HG02943 (cell line): Measurements from ENCODE around the gene FLOT1.
"Not testable (repeated sequence)": the region's sequence is repeated elsewhere in the genome, so short reads cannot be mapped to it uniquely, and the experiment has no call there.

ENCODE experiments used
- ATAC-seq: cut with Tn5 transposase; IDR thresholded peaks from one replicate; pipeline ENCODE4 v1.9.1; 2021; ENCODE audit warnings: mild to moderate bottlenecking, low read depth, moderate library complexity; ENCODE audit not compliant: unreplicated experiment

The FLOT1 gene

DNA sequence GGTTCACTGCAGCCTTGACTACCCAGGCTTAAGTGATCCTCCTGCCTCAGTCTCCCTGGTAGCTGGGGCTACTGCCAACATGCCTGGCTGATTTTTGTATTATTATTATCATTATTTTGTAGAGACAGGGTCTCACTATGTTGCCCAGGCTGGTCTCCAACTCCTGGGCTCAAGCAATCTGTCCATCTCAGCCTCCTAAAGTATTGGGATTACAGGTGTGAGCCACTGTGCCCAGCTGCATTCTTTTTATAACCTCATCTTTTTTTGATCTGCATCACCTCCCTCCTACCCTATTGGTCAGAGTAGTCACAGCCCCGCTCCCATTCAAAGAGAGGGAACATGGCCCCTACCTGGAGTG lies 25.4 kb upstream of the FLOT1 start:
- ATAC-seq = no peak

- peak; percentile 65 for ATAC-seq
Measured at GRCh38 chr6:30767158-30767943, 24.9 kb upstream of the FLOT1 start.

- ATAC-seq = no peak
Measured at GRCh38 chr6:30766461-30767157, 24.1 kb upstream of the FLOT1 start.

- not testable (repeated sequence) for ATAC-seq
Measured at GRCh38 chr6:30765495-30765894, 23.0 kb upstream of the FLOT1 start.

DNA sequence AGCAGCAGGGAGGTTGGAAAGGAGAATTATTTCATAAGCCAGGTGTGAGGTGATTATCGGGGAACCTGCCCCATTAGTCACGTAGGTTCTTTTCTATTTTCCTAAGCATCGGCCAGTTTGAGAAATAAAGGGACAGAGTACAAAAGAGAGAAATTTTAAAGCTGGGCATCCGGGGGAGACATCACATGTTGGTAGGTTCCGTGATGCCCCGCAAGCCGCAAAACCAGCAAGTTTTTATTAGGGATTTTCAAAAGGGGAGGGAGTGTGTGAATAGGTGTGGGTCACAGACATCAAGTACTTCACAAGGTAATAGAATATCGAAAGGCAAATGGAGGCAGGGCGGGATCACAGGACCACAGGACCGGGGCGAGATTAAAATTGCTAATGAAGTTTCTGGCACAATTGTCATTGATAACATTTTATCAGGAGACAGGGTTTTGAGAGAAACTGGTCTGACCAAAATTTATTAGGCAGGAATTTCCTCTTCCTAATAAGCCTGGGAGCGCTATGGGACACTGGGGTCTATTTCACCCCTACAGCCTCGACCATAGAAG lies 22.1 kb upstream of the FLOT1 start:
- not testable (repeated sequence) for ATAC-seq

DNA sequence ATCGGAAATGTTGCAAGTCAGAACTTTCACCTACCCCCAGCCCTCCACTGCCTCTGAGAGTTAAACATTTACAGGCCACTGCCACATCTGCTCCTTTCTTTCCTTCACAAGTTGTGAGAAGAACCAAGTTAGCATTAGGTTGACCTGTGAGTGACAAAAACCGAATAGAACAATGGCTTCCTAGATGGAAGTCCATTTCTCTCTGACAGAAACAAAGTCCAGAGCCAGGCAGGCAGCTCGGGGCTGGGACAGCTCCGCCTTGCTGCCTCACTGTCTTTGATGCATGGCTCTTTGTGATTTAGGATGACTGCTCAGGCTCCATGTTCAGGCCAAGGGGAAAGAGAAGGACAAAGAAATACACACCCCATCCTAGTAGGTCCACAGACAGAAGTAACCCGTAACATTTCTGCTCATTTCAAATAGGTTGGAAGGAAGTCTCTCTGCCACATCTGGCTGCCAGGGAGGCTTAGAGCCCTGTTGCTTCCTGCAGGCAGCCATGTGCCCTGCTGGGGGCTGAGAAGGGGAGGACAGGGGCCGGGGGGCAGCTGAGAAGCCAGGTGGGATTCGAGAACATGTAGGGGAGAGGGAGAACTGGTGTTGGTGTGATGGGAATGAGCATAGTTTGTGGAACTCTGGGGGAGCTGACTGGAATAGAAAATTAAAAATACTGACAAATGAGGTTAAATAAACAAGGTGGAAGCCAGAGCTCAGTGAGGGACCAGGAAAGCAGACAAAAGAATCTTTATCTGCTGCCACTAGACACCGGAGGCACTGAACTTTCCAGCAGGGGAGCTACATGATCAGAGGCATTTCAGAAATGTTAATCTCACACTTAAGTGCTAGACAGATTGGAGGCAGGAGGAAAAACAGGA lies 21.4 kb upstream of the FLOT1 start:
- ATAC-seq = no peak

DNA sequence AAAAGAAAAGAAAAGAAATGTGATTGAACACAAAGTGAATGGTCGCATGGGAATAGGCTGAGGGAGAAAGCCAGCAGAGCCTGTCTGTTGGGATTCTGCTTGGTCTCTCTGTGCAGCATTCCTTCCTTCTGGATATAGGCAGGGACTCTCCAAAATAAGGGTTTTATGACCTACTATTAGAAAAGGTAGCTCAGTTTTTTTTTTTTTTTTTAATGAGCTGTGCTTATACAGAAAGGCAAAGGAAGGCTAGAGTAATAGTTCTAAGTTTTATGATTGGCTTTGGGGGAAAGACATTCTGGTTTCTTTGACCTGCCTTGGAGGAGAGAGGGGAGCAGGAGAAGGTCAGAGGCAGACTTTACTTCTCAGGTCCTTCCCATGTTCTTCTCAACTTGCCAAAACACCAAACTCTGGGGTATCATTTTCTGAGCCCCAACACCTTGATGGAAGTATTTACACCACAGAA lies 20.7 kb upstream of the FLOT1 start:
- no peak for ATAC-seq

DNA sequence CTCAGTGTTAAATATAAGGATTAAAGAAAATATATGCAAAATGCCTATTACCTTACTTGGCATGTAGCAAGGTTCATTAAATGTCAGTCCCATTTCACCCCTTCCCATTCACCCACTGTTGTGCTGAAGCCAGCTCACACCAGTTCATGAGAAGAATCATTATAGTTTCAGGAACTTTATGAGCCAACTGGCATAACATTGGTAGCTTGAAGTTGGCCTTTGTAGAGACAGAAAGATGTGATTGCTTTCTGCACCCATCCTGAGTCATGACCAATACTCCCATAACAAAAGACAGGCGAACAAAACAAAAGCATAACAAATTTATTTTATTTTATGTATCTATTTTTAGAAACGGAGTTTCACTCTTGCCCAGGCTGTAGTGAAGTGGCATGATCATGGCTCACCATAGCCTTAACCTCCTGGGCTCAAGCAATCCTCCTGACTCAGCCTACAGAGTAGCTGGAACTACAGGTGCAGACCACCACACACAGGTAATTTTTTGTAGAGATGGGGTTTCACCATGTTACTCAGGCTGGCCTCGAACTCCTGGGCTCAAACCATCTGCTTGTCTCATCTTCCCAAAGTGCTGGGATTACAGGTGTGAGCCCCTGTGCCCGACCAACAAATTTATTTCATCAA lies 19.4 kb upstream of the FLOT1 start:
- no peak for ATAC-seq

GRCh38 chr6:30760549-30760948 lies 18.1 kb upstream of the FLOT1 start:
- ATAC-seq = no peak

DNA sequence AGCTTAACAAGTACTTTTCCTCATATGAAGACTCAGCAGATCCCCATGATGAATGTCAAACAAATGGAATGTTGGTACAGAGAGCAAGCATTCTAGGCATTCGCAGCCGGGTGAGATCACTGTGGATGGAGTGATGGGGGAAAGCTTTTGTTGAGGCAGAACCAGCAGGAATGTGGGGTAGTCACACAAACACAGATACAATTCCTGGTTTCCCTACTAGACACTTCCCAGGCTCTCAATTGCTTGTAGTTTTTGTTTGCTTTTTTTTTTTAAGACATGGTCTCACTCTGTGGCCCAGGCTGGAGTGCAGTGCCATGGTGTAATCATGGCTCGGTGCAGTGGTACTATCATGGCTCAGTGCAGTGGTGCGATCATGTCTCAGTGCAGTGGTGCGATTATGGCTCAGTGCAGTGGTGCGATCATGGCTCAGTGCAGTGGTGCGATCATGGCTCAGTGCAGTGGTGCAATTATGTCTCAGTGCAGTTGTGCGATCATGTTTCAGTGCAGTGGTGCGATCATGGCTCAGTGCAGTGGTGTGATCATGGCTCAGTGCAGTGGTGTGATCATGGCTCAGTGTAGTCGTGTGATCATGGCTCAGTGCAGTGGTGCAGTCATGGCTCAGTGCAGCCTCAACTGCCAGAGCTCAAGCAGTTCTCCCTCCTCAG lies 17.2 kb upstream of the FLOT1 start:
- ATAC-seq = no peak

- ATAC-seq = no peak
Measured at GRCh38 chr6:30757261-30757904, 14.9 kb upstream of the FLOT1 start.

- not testable (repeated sequence) for ATAC-seq
Measured at GRCh38 chr6:30756405-30757003, 14.0 kb upstream of the FLOT1 start.

GRCh38 chr6:30754631-30755030 lies 12.1 kb upstream of the FLOT1 start:
- ATAC-seq = no peak

- no peak for ATAC-seq
Measured at GRCh38 chr6:30752157-30752927, 9.9 kb upstream of the FLOT1 start.

GRCh38 chr6:30750379-30750668 lies 7.8 kb upstream of the FLOT1 start:
- ATAC-seq = no peak

- no peak for ATAC-seq
Measured at GRCh38 chr6:30749554-30750378, 7.3 kb upstream of the FLOT1 start.

DNA sequence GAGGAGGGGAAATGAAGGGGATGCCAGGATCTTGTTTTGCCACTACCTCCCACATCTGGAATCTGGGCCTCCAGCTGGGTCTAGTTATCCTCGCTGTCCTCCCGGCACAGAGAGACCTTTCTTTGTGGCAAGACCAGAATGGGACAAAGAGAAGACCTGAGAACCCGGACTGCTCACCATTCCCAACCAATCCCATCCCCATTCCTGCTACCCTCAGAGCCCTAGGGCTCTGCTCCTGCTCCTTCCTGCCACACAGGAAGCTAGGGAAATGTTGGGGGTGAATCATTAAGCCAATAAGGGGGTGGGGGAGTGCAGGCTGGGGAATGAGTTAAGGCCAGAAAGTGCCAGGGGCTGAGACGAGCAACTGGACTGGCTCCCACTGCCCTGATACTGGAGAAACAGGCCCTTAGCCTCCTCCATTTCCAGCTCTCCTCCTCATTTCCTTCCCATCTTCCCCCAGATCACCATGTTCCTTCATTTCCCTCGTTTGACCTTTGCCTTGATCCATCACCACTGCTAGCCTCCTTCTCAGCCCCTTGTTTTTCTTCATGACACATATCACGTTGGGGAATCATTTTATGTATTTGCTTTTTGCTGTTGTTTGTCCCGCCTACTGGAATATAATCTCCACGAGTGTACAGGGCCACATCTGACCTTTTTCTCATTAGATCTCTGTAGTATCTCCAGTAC lies 6.5 kb upstream of the FLOT1 start:
- no peak for ATAC-seq
